IMR-90 (cell line): ENCODE results near the gene ADRA2C. TPM values are rescaled to one million over a fixed set of nuclear protein-coding genes. Genes with fewer than 3 reads are reported as not detected.

Source experiments
- ATAC-seq: fragments of 200-7000 bp; cut with Tn5 transposase; 2 replicates; pipeline ENCODE4 v1.9.1; 2020; ENCODE audit warnings: low read depth, mild to moderate bottlenecking, moderate library complexity
- BruUV-seq: library from RNA; stranded (reverse); fragments of 400-500 nt; replicated peaks from 2 replicates; lab custom pipeline; 2021; lab: Mats Ljungman, UMichigan
- CTCF ChIA-PET: fragments of 300-600 bp; formaldehyde crosslinking; extraction: SDS; loops from one replicate; lab custom pipeline; 2021; ENCODE audit warnings: antibody characterized with exemption; lab: Yijun Ruan, JAX
- POLR2A ChIA-PET: fragments of 300-600 bp; sonication (Branson Sonifier 250); formaldehyde crosslinking; loops from one replicate; lab custom pipeline; 2022; ENCODE audit warnings: antibody characterized with exemption; ENCODE audit not compliant: unreplicated experiment; lab: Charles Lee
- DNase-seq: peaks from one replicate; pipeline ENCODE4 v3.0.0; 2013
- H2AFZ ChIP-seq: replicated peaks from 2 replicates; pipeline ENCODE3; 2013; ENCODE audit warnings: low read length, mild to moderate bottlenecking; ENCODE audit not compliant: poor library complexity
- H2AK5ac ChIP-seq: 2 replicates; pipeline ENCODE4 v1.6.1; 2013; ENCODE audit warnings: low read depth, low read length, inconsistent platforms
- H2AK9ac ChIP-seq: replicated peaks from 2 replicates; pipeline ENCODE3; 2013; ENCODE audit warnings: mild to moderate bottlenecking, low read depth, low read length, moderate library complexity; ENCODE audit not compliant: poor library complexity
- H2BK120ac ChIP-seq: 2 replicates; pipeline ENCODE4 v1.6.1; 2013; ENCODE audit warnings: low read depth, low read length, inconsistent platforms
- H2BK15ac ChIP-seq: 3 replicates; pipeline ENCODE4 v1.6.1; 2013; ENCODE audit warnings: low read depth, low read length, inconsistent platforms
- H2BK20ac ChIP-seq: 2 replicates; pipeline ENCODE4 v1.6.1; 2013; ENCODE audit warnings: low read depth, mild to moderate bottlenecking, inconsistent platforms, low read length, moderate library complexity
- H2BK5ac ChIP-seq: 2 replicates; pipeline ENCODE4 v1.6.1; 2013; ENCODE audit warnings: mild to moderate bottlenecking, low read depth, low read length, inconsistent platforms; ENCODE audit not compliant: poor library complexity, severe bottlenecking
- H3K14ac ChIP-seq: replicated peaks from 2 replicates; pipeline ENCODE4 v1.6.1; 2013; ENCODE audit warnings: low read depth, low read length, inconsistent platforms
- H3K18ac ChIP-seq: 2 replicates; pipeline ENCODE4 v1.6.1; 2013; ENCODE audit warnings: low read depth, low read length, control low read depth
- H3K23ac ChIP-seq: 2 replicates; pipeline ENCODE4 v1.6.1; 2013; ENCODE audit warnings: low read depth, low read length, inconsistent platforms
- H3K27ac ChIP-seq: 2 replicates; pipeline ENCODE4 v1.5.1; 2013; ENCODE audit warnings: mild to moderate bottlenecking, control low read depth, low read length; ENCODE audit not compliant: insufficient read depth
- H3K27me3 ChIP-seq: 2 replicates; pipeline ENCODE4 v1.6.1; 2013; ENCODE audit warnings: low read length; ENCODE audit not compliant: control insufficient read depth, insufficient read depth
- H3K36me3 ChIP-seq: 2 replicates; pipeline ENCODE4 v1.6.1; 2013; ENCODE audit warnings: low read length, mixed read lengths; ENCODE audit not compliant: control insufficient read depth, insufficient read depth
- H3K4ac ChIP-seq: 2 replicates; pipeline ENCODE4 v1.6.1; 2013; ENCODE audit warnings: low read depth, low read length, inconsistent platforms
- H3K4me1 ChIP-seq: 2 replicates; pipeline ENCODE4 v1.6.1; 2013; ENCODE audit warnings: low read length, mixed read lengths; ENCODE audit not compliant: control insufficient read depth, insufficient read depth
- H3K4me2 ChIP-seq: 2 replicates; pipeline ENCODE4 v1.6.1; 2013; ENCODE audit warnings: low read depth, mild to moderate bottlenecking, control low read depth, low read length, moderate library complexity
- H3K4me3 ChIP-seq: 2 replicates; pipeline ENCODE4 v1.5.1; 2013; ENCODE audit warnings: low read depth, mild to moderate bottlenecking, control low read depth, low read length, moderate library complexity; ENCODE audit not compliant: insufficient read depth
- H3K56ac ChIP-seq: 2 replicates; pipeline ENCODE4 v1.6.1; 2013; ENCODE audit warnings: low read length, inconsistent platforms; ENCODE audit not compliant: insufficient read depth; ENCODE audit errors: extremely low read depth
- H3K79me1 ChIP-seq, 2 experiments: 2 replicates each; pipeline ENCODE4 v1.6.1; 2013; ENCODE audit warnings: low read length in 2 of 2, inconsistent platforms in 1 of 2, low read depth in 1 of 2
- H3K9ac ChIP-seq: 2 replicates; pipeline ENCODE4 v1.6.1; 2013; ENCODE audit warnings: low read depth, low read length, control low read depth
- H3K9me1 ChIP-seq: 2 replicates; pipeline ENCODE4 v1.6.1; 2013; ENCODE audit warnings: low read length, inconsistent platforms; ENCODE audit not compliant: insufficient read depth
- H3K9me3 ChIP-seq: 2 replicates; pipeline ENCODE4 v1.6.1; 2013; ENCODE audit warnings: low read length; ENCODE audit not compliant: control insufficient read depth, insufficient read depth
- H4K20me1 ChIP-seq: 2 replicates; pipeline ENCODE4 v1.6.1; 2013; ENCODE audit warnings: low read length, inconsistent platforms; ENCODE audit not compliant: insufficient read depth
- H4K5ac ChIP-seq: 2 replicates; pipeline ENCODE4 v1.6.1; 2013; ENCODE audit warnings: mild to moderate bottlenecking, low read depth, low read length, control low read depth
- H4K8ac ChIP-seq, 2 experiments: 2 replicates each; pipeline ENCODE4 v1.6.1; 2013; ENCODE audit warnings: low read depth in 2 of 2, low read length in 2 of 2, control low read depth in 1 of 2, inconsistent platforms in 1 of 2
- H4K91ac ChIP-seq: 2 replicates; pipeline ENCODE4 v1.6.1; 2013; ENCODE audit warnings: low read depth, low read length, inconsistent platforms; ENCODE audit not compliant: insufficient read depth
- BHLHE40 ChIP-seq: fragments of 150-350 bp; IDR thresholded peaks from 2 replicates; pipeline ENCODE4 v1.6.1; 2016; ENCODE audit warnings: mild to moderate bottlenecking, low read depth, low read length
- CEBPB ChIP-seq: IDR thresholded peaks from 2 replicates; pipeline ENCODE4 v1.6.1; 2012; ENCODE audit warnings: low read depth, low read length, improper control_type of control experiment
- CHD1 ChIP-seq: IDR thresholded peaks from 2 replicates; pipeline ENCODE4 v1.6.1; 2012; ENCODE audit warnings: low read depth, low read length, improper control_type of control experiment
- FOS ChIP-seq: fragments of 150-350 bp; IDR thresholded peaks from 2 replicates; pipeline ENCODE4 v1.6.1; 2016; ENCODE audit warnings: low read depth, low read length
- MAZ ChIP-seq: IDR thresholded peaks from 2 replicates; pipeline ENCODE4 v1.6.1; 2012; ENCODE audit warnings: low read depth, mild to moderate bottlenecking, low read length, improper control_type of control experiment, moderate library complexity, borderline replicate concordance
- MXI1 ChIP-seq: IDR thresholded peaks from 2 replicates; pipeline ENCODE4 v1.6.1; 2012; ENCODE audit warnings: low read depth, mild to moderate bottlenecking, low read length, moderate library complexity, borderline replicate concordance
- POLR2A ChIP-seq: IDR thresholded peaks from 2 replicates; pipeline ENCODE4 v1.6.1; 2012; ENCODE audit warnings: mild to moderate bottlenecking, low read depth, low read length
- RAD21 ChIP-seq: IDR thresholded peaks from 2 replicates; pipeline ENCODE4 v1.6.1; 2012; ENCODE audit warnings: low read length, improper control_type of control experiment
- RFX5 ChIP-seq: IDR thresholded peaks from 2 replicates; pipeline ENCODE4 v1.8.0; 2012; ENCODE audit warnings: low read depth, mild to moderate bottlenecking, low read length, moderate library complexity
- SMC3 ChIP-seq: fragments of 150-350 bp; IDR thresholded peaks from 2 replicates; pipeline ENCODE4 v1.6.1; 2016; ENCODE audit warnings: low read depth, mild to moderate bottlenecking, antibody characterized with exemption, low read length, moderate library complexity
- WGBS, 2 experiments: methylation state at CpG; one replicate each; pipeline versions ENCODE4 v1.1.5 to v1.1.7; 2013; ENCODE audit warnings: missing lambda C conversion rate in 2 of 2; ENCODE audit not compliant: insufficient read length in 1 of 2; ENCODE audit errors: extremely low coverage in 2 of 2; 5-methylcytosine and 5-hydroxymethylcytosine counted together
- dilution Hi-C: fragments of 300-500 bp; cut with HindIII; formaldehyde crosslinking; loops from one replicate; pipeline ENCODE4 v1.14.3; 2018; ENCODE audit warnings: low sequenced_read_pairs; ENCODE audit not compliant: unreplicated experiment
- in situ Hi-C: fragments of 300-500 bp; cut with MboI; formaldehyde crosslinking; loops from 3 replicates; pipeline ENCODE4 v1.14.3; 2019; ENCODE audit warnings: low sequenced_read_pairs, inconsistent platforms, mixed read lengths
- intact Hi-C: fragments of 100-400 bp; cut with micrococcal nuclease; formaldehyde crosslinking; loops from 2 replicates; pipeline ENCODE4 v1.10.0; 2022
- polyA plus RNA-seq, 3 experiments: library from polyadenylated mRNA; depleted of rRNA; stranded (reverse); fragments of >200 nt; gene quantifications; 2 replicates each; pipeline ENCODE4 v1.2.3, GENCODE V29; 2012; ENCODE audit warnings: low replicate concordance in 1 of 3
- total RNA-seq: library from RNA; depleted of rRNA; stranded (reverse); fragments of >200 nt; gene quantifications from 2 replicates; pipeline ENCODE4 v1.2.3, GENCODE V29; 2012
- TF ChIP-seq, protein P1 (sequence below): fragments of 150-350 bp; IDR thresholded peaks from 2 replicates; pipeline ENCODE4 v1.6.1; 2017; ENCODE audit warnings: mild to moderate bottlenecking, antibody characterized with exemption, low read length, low read depth
- TF ChIP-seq, protein P2 (sequence below): conservative IDR thresholded peaks from 2 replicates; pipeline ENCODE4 v1.5.1; 2012; ENCODE audit warnings: mild to moderate bottlenecking, low read depth, low read length, improper control_type of control experiment

ADRA2C gene
- total and polyA plus RNA-seq, 2 of the 4 experiments (the other 2 are of a cell fraction) = under 0.01 to 0.14 TPM

DNA sequence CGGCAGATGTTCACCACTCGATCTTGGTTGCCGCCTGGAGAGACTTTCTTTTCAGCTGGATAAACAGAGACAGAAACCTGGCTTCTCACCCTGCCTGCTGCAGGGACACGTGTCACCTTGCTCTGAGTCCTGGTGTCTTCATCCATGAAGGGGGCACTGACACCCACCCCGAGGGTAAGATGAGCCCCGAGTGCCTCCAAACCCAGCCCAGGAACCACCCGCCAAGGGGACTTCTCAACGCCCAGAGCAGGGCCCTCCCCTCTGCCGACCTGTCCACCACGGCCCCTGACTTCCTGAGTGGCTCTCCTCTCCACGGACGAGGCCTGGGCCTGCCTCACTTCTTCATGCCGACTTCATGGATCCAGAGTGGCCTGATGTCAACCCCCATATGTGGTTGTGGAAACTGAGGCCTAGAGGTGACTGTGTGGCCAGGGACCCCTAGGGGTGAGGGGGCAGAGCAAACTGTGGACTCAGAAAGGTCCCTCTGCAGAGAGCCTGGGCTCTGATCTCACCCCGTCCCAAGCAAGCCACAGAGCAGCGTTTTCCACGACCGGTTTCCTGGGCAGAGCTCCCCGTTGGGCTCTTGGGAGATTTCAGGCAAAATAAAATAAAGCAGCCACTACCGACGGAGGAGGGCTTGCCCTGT, 5.1 kb downstream of the ADRA2C start (continued):
- TF ChIP-seq, protein P1, sequence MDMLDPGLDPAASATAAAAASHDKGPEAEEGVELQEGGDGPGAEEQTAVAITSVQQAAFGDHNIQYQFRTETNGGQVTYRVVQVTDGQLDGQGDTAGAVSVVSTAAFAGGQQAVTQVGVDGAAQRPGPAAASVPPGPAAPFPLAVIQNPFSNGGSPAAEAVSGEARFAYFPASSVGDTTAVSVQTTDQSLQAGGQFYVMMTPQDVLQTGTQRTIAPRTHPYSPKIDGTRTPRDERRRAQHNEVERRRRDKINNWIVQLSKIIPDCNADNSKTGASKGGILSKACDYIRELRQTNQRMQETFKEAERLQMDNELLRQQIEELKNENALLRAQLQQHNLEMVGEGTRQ = no peak
- TF ChIP-seq SMC3 (no peak), FOS (no peak), BHLHE40 (no peak), RFX5 (no peak)

DNA sequence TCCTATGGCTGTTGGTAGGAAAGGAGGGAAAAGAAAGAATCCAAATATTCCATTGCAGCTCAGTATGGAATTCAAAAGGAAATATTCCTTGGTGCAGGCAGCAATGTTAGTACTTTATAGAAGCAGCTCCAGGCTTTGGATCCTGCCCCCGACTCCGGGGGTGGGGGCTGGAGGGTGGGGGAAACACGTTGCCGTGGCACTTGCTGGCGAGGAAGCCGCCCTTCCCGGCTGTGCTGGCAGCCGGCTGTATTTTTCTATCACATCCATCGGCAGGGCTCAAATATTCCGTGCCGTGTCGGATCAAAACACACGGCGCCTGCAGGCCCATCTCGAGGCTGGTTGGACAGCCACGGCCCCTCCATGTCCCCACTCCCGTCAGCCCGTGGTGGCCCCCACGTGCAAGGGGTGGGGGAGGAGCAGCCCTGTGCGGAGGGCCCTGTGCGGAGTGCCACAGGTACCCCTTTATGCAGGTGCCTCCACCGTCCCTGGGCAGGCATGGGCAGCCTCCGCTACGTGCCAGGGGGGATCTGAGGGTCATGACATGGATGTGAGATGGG, 5.8 kb downstream of the ADRA2C start:
- ChIA-PET CTCF (no interaction called here), POLR2A (no interaction called here)
- H2AK5ac ChIP-seq = no peak overlapping the region
- no peak overlapping the region for H3K27ac ChIP-seq
- DNase-seq (no peak), ATAC-seq (no peak)
- in situ Hi-C loops = loop anchor here (10.0 kb wide), 1 partner anchor 173 kb away; no protein-coding TSS in a partner anchor
- dilution Hi-C loops = no loop called here
- no peak overlapping the region for H2BK120ac ChIP-seq
- no peak overlapping the region for H3K14ac ChIP-seq
- H3K27me3 ChIP-seq = peaks cover 75% of the 10 kb centered on the region
- no peak overlapping the region for H3K23ac ChIP-seq
- H3K79me1 ChIP-seq = no peaks in the 10 kb centered on the region
- no peaks in the 10 kb centered on the region for H3K9me1 ChIP-seq
- no peak overlapping the region for H3K4me2 ChIP-seq
- H3K4ac ChIP-seq = no peak overlapping the region
- no peaks in the 10 kb centered on the region for H3K9me3 ChIP-seq
- H2BK15ac ChIP-seq = no peak overlapping the region
- no peaks in the 10 kb centered on the region for H4K20me1 ChIP-seq
- no peak overlapping the region for H4K91ac ChIP-seq
- H3K18ac ChIP-seq = no peak overlapping the region
- 68% methylated on average over 3 of the region's 24 CpGs; no CpG with 5 or more reads in 1 of the 2 experiments for WGBS, 2 experiments
- H3K4me3 ChIP-seq = no peak overlapping the region
- no peak overlapping the region for H3K56ac ChIP-seq
- no peaks in the 10 kb centered on the region for H3K36me3 ChIP-seq
- no peak overlapping the region for H4K5ac ChIP-seq
- H2BK20ac ChIP-seq = no peak overlapping the region
- H3K4me1 ChIP-seq = no peaks in the 10 kb centered on the region
- intact Hi-C loops = no loop called here
- H3K9ac ChIP-seq = no peak overlapping the region
- H4K8ac ChIP-seq = no peak overlapping the region
- no peak overlapping the region for H2AFZ ChIP-seq
- no TSS peak for BruUV-seq
- no peak overlapping the region for H2AK9ac ChIP-seq
- no peak overlapping the region for H2BK5ac ChIP-seq
- TF ChIP-seq RAD21 = no peak
- TF ChIP-seq CHD1 = no peak
- TF ChIP-seq, protein P2, sequence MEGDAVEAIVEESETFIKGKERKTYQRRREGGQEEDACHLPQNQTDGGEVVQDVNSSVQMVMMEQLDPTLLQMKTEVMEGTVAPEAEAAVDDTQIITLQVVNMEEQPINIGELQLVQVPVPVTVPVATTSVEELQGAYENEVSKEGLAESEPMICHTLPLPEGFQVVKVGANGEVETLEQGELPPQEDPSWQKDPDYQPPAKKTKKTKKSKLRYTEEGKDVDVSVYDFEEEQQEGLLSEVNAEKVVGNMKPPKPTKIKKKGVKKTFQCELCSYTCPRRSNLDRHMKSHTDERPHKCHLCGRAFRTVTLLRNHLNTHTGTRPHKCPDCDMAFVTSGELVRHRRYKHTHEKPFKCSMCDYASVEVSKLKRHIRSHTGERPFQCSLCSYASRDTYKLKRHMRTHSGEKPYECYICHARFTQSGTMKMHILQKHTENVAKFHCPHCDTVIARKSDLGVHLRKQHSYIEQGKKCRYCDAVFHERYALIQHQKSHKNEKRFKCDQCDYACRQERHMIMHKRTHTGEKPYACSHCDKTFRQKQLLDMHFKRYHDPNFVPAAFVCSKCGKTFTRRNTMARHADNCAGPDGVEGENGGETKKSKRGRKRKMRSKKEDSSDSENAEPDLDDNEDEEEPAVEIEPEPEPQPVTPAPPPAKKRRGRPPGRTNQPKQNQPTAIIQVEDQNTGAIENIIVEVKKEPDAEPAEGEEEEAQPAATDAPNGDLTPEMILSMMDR = no peak
- TF ChIP-seq MAZ = no peak
- TF ChIP-seq MXI1 = no peak
- no peak for TF ChIP-seq RFX5
- TF ChIP-seq BHLHE40 = no peak
- TF ChIP-seq POLR2A = no peak
- TF ChIP-seq FOS = no peak
- no peak for TF ChIP-seq CEBPB
- TF ChIP-seq, protein P1 = no peak
